Left lung (tissue), 14 donors: ENCODE measurements around the gene B4GALNT1. TPM values are rescaled to one million over a fixed set of nuclear protein-coding genes. Genes with fewer than 3 reads are reported as not detected.
"Not testable (repeated sequence)": the region's sequence is repeated elsewhere in the genome, so short reads cannot be mapped to it uniquely, and the experiment has no call there.

ENCODE experiments used
- ATAC-seq: fragments of 200-7000 bp; cut with Tn5 transposase; one replicate; pipeline ENCODE4 v1.9.1; 2020; ENCODE audit warnings: moderate library complexity
- DNase-seq, 4 donors: peaks; one replicate each; pipeline ENCODE4 v3.0.0-alpha.2; 2013 to 2020
- H3K27ac ChIP-seq, 2 donors: fragments of 200-600 bp; sonication (generic) in 1 of 2; one replicate each; pipeline versions ENCODE4 v1.5.0 to v1.8.0; 2020 to 2021
- H3K27me3 ChIP-seq, 2 donors: fragments of 200-600 bp; sonication (generic) in 1 of 2; one replicate each; pipeline versions ENCODE4 v1.5.0 to v1.8.0; 2020 to 2021
- H3K36me3 ChIP-seq, 2 donors: fragments of 200-600 bp; sonication (generic) in 1 of 2; one replicate each; pipeline versions ENCODE4 v1.5.0 to v1.8.0; 2020 to 2021
- H3K4me1 ChIP-seq, 2 donors: fragments of 200-600 bp; one replicate each; pipeline ENCODE4 v1.8.0; 2021
- H3K4me3 ChIP-seq, 2 donors: fragments of 200-600 bp; sonication (generic) in 1 of 2; one replicate each; pipeline versions ENCODE4 v1.5.0 to v1.8.0; 2020 to 2021; ENCODE audit warnings: mild to moderate bottlenecking in 1 of 2
- H3K9me3 ChIP-seq, 2 donors: fragments of 200-600 bp; sonication (generic) in 1 of 2; one replicate each; pipeline versions ENCODE4 v1.5.0 to v1.8.0; 2020 to 2021
- intact Hi-C, 2 donors: fragments of 100-400 bp; cut with DNase I; formaldehyde crosslinking; loops; one replicate each; pipeline versions ENCODE4 v1.11.2 to v1.14.2; 2022
- long read RNA-seq, 12 donors: library from polyadenylated mRNA in 2 of 12; unstranded in 2 of 12; transcript quantifications; one replicate each; pipeline ENCODE4 v2.0.0 and lab custom pipeline, GENCODE V29; 2019 to 2026
- polyA plus RNA-seq, 6 donors: library from polyadenylated mRNA; unstranded; fragments of 120-200 nt; gene quantifications; one replicate each; pipeline ENCODE4 v1.2.1, GENCODE V29; 2013; ENCODE audit not compliant: insufficient read length in 6 of 6
- total RNA-seq, 2 donors: library from RNA; stranded (reverse); fragmentation: NEBNext Ultra II Directional; extraction: Animal tissue kit (Norgen Biotek cat#: 25700); gene quantifications; one replicate each; pipeline ENCODE4 v1.2.1, GENCODE V29; 2021
- TF ChIP-seq, protein P1 (sequence below), 2 donors: fragments of 200-600 bp; sonication (generic) in 1 of 2; IDR thresholded peaks; one replicate each; pipeline versions ENCODE4 v1.5.0 to v1.8.0; 2021; ENCODE audit warnings: antibody characterized with exemption in 2 of 2
- donor health status: DM: no; HTN: yes; CAD: no.
- donor health status: DM: no; HTN: no; CAD: no.

B4GALNT1 gene
- 1 to 10 TPM; 2.0 to 3.8 TPM for total RNA-seq
- 1 to 10 TPM in 5 of 6 donors, under 1 TPM in 1; 0.78 to 1.8 (median 1.3) TPM for polyA plus RNA-seq
- long read RNA-seq, donor 1: 0 reads
- long read RNA-seq, donor 2: 0 reads
- long read RNA-seq, donor 3: 0 reads
- long read RNA-seq, donor 4, partial matches to known transcripts: 1 of 3 reads
- long read RNA-seq, donor 4, other reads (novel, unspliced or antisense): 0 of 3 reads
- long read RNA-seq, donor 5: 0 reads
- long read RNA-seq, donor 6: 0 reads
- long read RNA-seq, donor 7: 0 reads
- long read RNA-seq, donor 8: 0 reads
- long read RNA-seq, donor 9: 0 reads
- long read RNA-seq, donor 10: 0 reads
- long read RNA-seq, donor 11, transcript B4GALNT1-208 (6 exons, 1,967 nt): major isoform, 5 of 7 reads
- long read RNA-seq, donor 11, partial matches to known transcripts: 0 of 7 reads
- long read RNA-seq, donor 11, other reads (novel, unspliced or antisense): 0 of 7 reads
- long read RNA-seq, donor 12: 0 reads

DNA sequence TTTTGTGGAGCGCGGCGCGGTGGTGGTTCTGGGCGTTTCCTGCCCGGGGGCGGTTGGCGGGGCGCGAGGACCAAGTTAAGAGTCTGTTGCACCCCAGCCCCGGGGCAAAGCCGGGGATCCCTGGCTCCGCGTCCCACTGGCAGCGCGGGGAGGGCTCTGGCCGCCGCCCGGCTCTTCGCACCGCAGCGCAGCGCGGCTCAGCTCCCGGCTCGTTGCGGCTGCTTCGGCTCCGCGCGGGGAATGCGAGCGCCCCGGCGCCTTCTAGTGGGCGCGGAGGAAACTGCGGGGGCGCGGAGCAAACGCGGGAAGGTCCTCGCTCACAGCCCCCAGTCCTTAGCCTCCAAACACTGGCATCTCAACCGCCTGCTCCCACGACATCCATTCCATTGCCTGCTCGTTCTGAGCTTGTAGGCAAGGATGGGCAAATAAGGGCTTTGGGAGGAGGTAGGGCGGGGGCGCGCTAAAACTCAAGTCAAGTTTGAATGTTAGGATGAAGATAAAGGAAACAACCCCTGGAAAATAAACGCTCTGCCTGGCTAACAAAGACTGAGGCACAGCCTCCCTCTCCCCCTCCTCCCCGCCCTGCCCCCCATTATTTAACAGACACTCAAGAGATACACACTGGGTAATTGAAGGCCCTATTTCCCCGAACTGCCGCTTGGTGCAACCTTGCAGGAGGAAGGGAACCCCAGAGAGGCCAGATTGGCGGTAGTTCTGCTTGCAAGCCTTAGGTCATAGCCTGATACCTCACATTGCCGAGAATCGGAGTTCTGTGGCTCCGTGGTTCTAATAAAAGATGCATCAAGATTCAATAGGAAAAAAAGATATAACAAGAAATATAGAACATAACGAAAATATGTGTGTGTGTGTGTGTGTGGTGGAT, at the start of gene B4GALNT1:
TSS of gene B4GALNT1 (minus strand) at position 244 of the 883 bp plus-strand sequence. CDS start 1,069 bp downstream, outside the sequence.
- Histone ChIP-seq H3K4me3 (peak within 1 kb of the TSS; percentile 30 to 41), H3K36me3 (no peaks in the 10 kb centered on the region), H3K9me3 (no peaks in the 10 kb centered on the region), H3K27me3 (peaks cover 36 to 90% of the 10 kb centered on the region in 2 donors), H3K4me1 (peaks cover 4 to 17% of the 10 kb centered on the region in 2 donors), H3K27ac (no peak within 1 kb of the TSS)
- ATAC-seq (peak; percentile 96), DNase-seq (peak in 2 of 4 donors; percentile 64 to 94)
- TF ChIP-seq, protein P1, sequence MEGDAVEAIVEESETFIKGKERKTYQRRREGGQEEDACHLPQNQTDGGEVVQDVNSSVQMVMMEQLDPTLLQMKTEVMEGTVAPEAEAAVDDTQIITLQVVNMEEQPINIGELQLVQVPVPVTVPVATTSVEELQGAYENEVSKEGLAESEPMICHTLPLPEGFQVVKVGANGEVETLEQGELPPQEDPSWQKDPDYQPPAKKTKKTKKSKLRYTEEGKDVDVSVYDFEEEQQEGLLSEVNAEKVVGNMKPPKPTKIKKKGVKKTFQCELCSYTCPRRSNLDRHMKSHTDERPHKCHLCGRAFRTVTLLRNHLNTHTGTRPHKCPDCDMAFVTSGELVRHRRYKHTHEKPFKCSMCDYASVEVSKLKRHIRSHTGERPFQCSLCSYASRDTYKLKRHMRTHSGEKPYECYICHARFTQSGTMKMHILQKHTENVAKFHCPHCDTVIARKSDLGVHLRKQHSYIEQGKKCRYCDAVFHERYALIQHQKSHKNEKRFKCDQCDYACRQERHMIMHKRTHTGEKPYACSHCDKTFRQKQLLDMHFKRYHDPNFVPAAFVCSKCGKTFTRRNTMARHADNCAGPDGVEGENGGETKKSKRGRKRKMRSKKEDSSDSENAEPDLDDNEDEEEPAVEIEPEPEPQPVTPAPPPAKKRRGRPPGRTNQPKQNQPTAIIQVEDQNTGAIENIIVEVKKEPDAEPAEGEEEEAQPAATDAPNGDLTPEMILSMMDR (IDR thresholded peaks at IDR 0.05): peak; percentile 85 to 92
- intact Hi-C loops: no loop called here

DNA sequence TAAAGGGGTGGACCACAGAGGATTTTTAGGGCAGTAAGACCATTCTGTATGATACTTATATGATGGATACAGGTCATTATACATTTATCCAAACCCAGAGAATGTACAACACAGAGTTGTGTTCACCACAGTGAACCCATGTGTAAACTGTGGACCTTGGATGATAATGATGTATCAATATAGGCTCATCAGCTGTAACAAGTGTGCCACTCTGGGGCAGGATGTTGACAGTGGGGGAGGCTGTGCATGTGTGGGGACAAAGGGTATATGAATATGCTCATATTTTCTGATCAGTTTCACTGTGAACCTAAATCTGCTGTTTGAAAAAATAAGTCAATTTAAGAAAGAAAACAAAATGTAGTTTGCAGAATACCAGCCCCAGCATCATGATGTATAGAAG, 46.7 kb upstream of the B4GALNT1 start:
- TF ChIP-seq, protein P1 (IDR thresholded peaks at IDR 0.05): no peak
- Histone ChIP-seq H3K27me3 (no peaks in the 10 kb centered on the region), H3K27ac (no peak overlapping the region), H3K4me1 (no peaks in the 10 kb centered on the region), H3K36me3 (no peaks in the 10 kb centered on the region), H3K9me3 (peaks cover 0 to 8% of the 10 kb centered on the region in 2 donors), H3K4me3 (no peak overlapping the region)
- intact Hi-C loops: no loop called here
- ATAC-seq: no peak
- DNase-seq: no peak

DNA sequence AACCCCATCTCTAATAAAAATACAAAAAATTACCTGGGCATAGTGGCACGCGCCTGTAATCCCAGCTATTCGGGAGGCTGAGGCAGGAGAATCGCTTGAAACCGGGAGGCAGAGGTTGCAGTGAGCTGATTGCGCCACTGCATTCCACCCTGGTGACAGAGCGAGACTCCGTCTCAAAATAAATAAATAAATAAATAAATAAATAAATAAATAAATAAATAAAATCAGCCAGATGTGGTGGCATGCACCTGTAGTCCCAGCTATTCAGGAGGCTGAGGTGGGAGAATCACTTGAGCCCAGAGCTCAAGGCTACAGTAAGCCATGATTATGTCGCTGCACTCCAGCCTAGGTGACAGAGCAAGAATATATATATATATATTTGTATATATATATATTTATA, 44.9 kb upstream of the B4GALNT1 start:
- H3K27me3 ChIP-seq, H3K27ac ChIP-seq, ATAC-seq, H3K36me3 ChIP-seq, H3K4me3 ChIP-seq, intact Hi-C loops, DNase-seq, H3K9me3 ChIP-seq, H3K4me1 ChIP-seq: not testable (repeated sequence)

DNA sequence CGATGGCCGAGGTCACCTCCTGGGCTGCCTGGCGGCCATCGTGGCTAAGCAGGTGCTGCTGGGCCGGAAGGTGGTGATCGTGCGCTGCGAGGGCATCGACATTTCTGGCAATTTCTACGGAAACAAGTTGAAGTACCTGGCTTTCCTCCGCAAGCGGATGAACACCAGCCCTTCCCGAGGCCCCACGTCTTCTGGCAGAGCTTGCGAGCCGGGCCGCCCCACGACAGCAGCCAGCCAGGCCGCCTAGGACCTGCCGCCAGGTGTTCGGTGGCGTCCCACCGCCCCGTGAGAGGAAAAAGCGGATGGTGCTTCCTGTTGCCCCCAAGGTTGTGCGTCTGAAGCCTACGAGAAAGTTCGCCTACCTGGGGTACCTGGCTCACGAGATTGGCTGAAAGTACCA, 41.7 kb upstream of the B4GALNT1 start:
- H3K27ac ChIP-seq: no peak overlapping the region
- intact Hi-C loops: no loop called here
- ATAC-seq: no peak

DNA sequence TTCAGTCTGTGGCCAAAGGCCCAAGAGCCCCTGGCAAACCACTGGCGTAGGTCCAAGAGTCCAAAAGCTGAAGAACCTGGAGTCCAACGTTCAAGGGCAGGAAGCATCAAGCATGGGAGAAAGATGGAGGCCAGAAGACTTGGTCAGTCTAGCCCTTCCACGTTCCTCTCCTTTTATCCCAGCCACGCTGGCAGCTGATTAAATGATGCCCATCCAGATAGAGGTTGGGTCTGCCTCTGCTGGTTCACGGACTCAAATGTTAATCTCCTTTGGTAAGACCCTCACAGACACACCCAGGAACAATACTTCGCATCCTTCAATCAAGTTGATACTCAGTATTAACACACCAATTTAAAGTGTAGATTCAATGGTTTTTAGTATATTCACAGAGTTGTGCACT, 39.8 kb upstream of the B4GALNT1 start:
- Histone ChIP-seq H3K27me3 (peaks cover 0 to 5% of the 10 kb centered on the region in 2 donors), H3K4me3 (no peak overlapping the region), H3K4me1 (no peaks in the 10 kb centered on the region), H3K36me3 (no peaks in the 10 kb centered on the region), H3K9me3 (no peaks in the 10 kb centered on the region), H3K27ac (no peak overlapping the region)
- ATAC-seq: no peak
- no peak for DNase-seq
- TF ChIP-seq, protein P1 (IDR thresholded peaks at IDR 0.05): no peak
- intact Hi-C loops: no loop called here

More for the DNA sequence above, 41.7 kb upstream of the B4GALNT1 start:
- H3K36me3 ChIP-seq: no peaks in the 10 kb centered on the region
- DNase-seq: no peak
- TF ChIP-seq, protein P1 (IDR thresholded peaks at IDR 0.05): no peak
- H3K27me3 ChIP-seq: peaks cover 0 to 5% of the 10 kb centered on the region in 2 donors
- H3K4me1 ChIP-seq: no peaks in the 10 kb centered on the region
- no peak overlapping the region for H3K4me3 ChIP-seq
- no peaks in the 10 kb centered on the region for H3K9me3 ChIP-seq

DNA sequence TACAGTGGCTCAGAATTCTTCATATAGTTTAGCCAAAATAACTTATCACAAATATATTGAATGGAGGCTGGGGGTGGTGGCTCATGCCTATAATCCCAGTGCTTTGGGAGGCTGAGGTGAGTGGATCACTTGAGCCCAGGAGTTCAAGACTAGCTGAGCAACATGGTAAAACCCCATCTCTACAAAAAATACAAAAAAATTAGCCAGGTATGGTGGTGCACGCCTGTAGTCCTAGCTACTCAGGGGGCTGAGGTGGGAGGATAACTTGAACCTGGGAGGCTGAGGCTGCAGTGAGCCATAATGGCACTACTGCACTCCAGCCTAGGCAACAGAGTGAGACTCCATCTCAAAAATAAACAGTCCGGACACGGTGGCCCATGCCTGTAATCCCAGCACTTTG, 38.8 kb upstream of the B4GALNT1 start:
- H3K4me3 ChIP-seq, H3K4me1 ChIP-seq, H3K27me3 ChIP-seq, H3K9me3 ChIP-seq, ATAC-seq, DNase-seq, H3K36me3 ChIP-seq, intact Hi-C loops, H3K27ac ChIP-seq: not testable (repeated sequence)

DNA sequence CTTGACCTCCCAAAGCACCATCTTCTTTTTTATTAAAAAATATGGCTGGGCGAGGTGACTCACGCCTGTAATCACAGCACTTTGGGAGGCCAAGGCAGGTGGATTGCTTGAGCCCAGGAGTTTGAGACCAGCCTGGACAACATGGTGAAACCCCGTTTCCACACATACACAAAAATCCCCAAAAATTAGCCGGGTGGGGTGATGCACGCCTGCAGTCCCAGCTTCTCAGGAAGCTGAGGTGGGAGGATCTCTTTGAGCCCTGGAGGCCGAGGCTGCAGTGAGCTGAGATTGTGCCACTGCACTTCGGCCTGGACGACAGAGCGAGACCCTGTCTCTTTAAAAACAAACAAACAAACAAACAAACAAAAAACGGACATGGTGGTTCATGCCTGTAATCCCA, 36.7 kb upstream of the B4GALNT1 start:
- H3K27me3 ChIP-seq, H3K9me3 ChIP-seq, H3K4me3 ChIP-seq, intact Hi-C loops, H3K4me1 ChIP-seq, ATAC-seq, H3K27ac ChIP-seq, DNase-seq, H3K36me3 ChIP-seq: not testable (repeated sequence)
